GM18867 (cell line): ENCODE results near the gene AUH.
A peak's percentile ranks its signal among the peaks of the same experiment; 100 is the strongest.

Experiments used
- ATAC-seq: cut with Tn5 transposase; IDR thresholded peaks from one replicate; pipeline ENCODE4 v1.9.1; 2021; ENCODE audit warnings: mild to moderate bottlenecking, moderate library complexity; ENCODE audit not compliant: unreplicated experiment

The AUH gene

GRCh38 chr9:91301161-91301560 is 60.6 kb downstream of the AUH start:
- no peak for ATAC-seq

- ATAC-seq: no peak
Observed at GRCh38 chr9:91298311-91298710, 63.4 kb downstream of the AUH start.

- ATAC-seq: no peak
Observed at GRCh38 chr9:91297306-91297705, 64.4 kb downstream of the AUH start.

GRCh38 chr9:91296354-91296753 is 65.4 kb downstream of the AUH start:
- no peak for ATAC-seq

- ATAC-seq: no peak
Observed at GRCh38 chr9:91295357-91295756, 66.4 kb downstream of the AUH start.

- ATAC-seq: no peak
Observed at GRCh38 chr9:91291866-91292265, 69.9 kb downstream of the AUH start.

- no peak for ATAC-seq
Observed at GRCh38 chr9:91289244-91289643, 72.5 kb downstream of the AUH start.

- no peak for ATAC-seq
Observed at GRCh38 chr9:91285729-91286353, 75.9 kb downstream of the AUH start.

GRCh38 chr9:91282292-91282691 is 79.4 kb downstream of the AUH start:
- no peak for ATAC-seq

- ATAC-seq: no peak
Observed at GRCh38 chr9:91279296-91280204, 82.2 kb downstream of the AUH start.

- no peak for ATAC-seq
Observed at GRCh38 chr9:91276513-91276912, 85.2 kb downstream of the AUH start.

- ATAC-seq: no peak
Observed at GRCh38 chr9:91275655-91276054, 86.1 kb downstream of the AUH start.

- ATAC-seq: no peak
Observed at GRCh38 chr9:91274949-91275492, 86.7 kb downstream of the AUH start.

- peak; percentile 58 for ATAC-seq
Observed at GRCh38 chr9:91273853-91274552, 87.7 kb downstream of the AUH start.

- no peak for ATAC-seq
Observed at GRCh38 chr9:91271156-91271555, 90.6 kb downstream of the AUH start.

GRCh38 chr9:91269907-91270491 is 91.7 kb downstream of the AUH start:
- no peak for ATAC-seq

- no peak for ATAC-seq
Observed at GRCh38 chr9:91266448-91266847, 95.3 kb downstream of the AUH start.

- ATAC-seq: no peak
Observed at GRCh38 chr9:91265514-91265913, 96.2 kb downstream of the AUH start.

GRCh38 chr9:91261417-91261816 is 100.3 kb downstream of the AUH start:
- no peak for ATAC-seq

GRCh38 chr9:91259162-91259561 is 102.6 kb downstream of the AUH start:
- ATAC-seq: no peak

- ATAC-seq: no peak
Observed at GRCh38 chr9:91258451-91258850, 103.3 kb downstream of the AUH start.
